Parathyroid adenoma (tissue), 2 donors: ENCODE results near the gene KAT8.

Experiments
- H2AFZ ChIP-seq: fragments of 300-600 bp; sonication (generic); one replicate; pipeline ENCODE4 v1.7.0; 2017; ENCODE audit warnings: antibody characterized with exemption, mild to moderate bottlenecking
- H3K27ac ChIP-seq: fragments of 300-600 bp; sonication (generic); one replicate; pipeline ENCODE4 v1.7.0; 2017
- H3K27me3 ChIP-seq: fragments of 300-600 bp; sonication (generic); one replicate; pipeline ENCODE4 v1.7.0; 2017; ENCODE audit warnings: low read length; ENCODE audit not compliant: control insufficient read depth, insufficient read depth
- H3K36me3 ChIP-seq: fragments of 300-600 bp; sonication (generic); one replicate; pipeline ENCODE4 v1.7.0; 2017; ENCODE audit warnings: low read length; ENCODE audit not compliant: control insufficient read depth, insufficient read depth
- H3K4me1 ChIP-seq: fragments of 300-600 bp; sonication (generic); one replicate; pipeline ENCODE4 v1.7.0; 2017; ENCODE audit warnings: control low read depth
- H3K4me2 ChIP-seq: fragments of 300-600 bp; sonication (generic); one replicate; pipeline ENCODE4 v1.7.0; 2017; ENCODE audit warnings: low read length
- H3K4me3 ChIP-seq: fragments of 300-600 bp; sonication (generic); one replicate; pipeline ENCODE4 v1.7.0; 2017; ENCODE audit warnings: low read depth, low read length
- H3K79me2 ChIP-seq: fragments of 300-600 bp; sonication (generic); one replicate; pipeline ENCODE4 v1.7.0; 2017; ENCODE audit warnings: control low read depth
- H3K9ac ChIP-seq: fragments of 300-600 bp; sonication (generic); one replicate; pipeline ENCODE4 v1.7.0; 2017; ENCODE audit warnings: mild to moderate bottlenecking
- H3K9me3 ChIP-seq: fragments of 300-600 bp; sonication (generic); one replicate; pipeline ENCODE4 v1.7.0; 2017; ENCODE audit warnings: low read length; ENCODE audit not compliant: control insufficient read depth
- TF ChIP-seq, protein P1 (sequence below): fragments of 300-600 bp; sonication (generic); IDR thresholded peaks from one replicate; pipeline ENCODE4 v1.7.0; 2017; ENCODE audit warnings: antibody characterized with exemption, mild to moderate bottlenecking
- donor health status: primary hyperparathyroidism.

KAT8 gene

DNA sequence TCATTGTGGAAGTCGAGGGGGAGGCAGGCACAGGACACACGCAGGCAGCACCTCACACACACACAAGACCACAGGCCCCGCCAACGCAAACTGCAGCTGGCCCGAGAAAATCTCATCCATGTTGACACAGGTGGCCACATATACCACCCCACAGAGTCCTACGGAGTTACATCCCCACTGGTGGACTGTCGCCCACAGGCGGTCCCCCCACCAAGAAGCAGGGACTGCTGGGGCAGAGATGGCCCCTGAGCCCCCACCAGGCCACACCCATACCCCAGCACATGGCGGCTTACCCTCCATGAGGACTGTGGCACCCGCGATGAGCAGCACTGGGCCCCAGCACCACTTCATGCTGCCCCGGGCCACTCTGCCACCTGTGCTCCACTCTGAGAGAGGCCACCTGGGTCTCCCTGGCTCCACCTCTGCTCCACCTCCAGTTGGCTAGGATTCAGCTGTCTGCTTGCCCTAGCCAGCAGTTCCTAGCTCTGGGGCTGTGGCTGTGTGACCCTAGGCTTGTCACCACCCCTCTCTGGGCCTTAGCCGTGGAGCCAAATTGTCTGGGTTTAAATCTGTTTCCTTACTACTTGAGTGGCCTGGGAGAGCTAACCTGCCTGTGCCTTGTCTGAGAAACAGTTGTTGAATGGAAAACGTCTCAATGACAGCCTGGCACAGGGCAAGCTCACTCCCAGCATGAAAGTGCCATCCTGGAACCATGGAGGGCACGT is 28.8 kb upstream of the KAT8 start, which contains the start of gene PRSS53:
TSS of gene PRSS53 (minus strand) at position 485 of the 725 bp plus-strand sequence. CDS start at position 351, 134 bp downstream.
- Histone ChIP-seq H3K4me2 (no peak within 1 kb of the TSS), H3K4me3 (no peak within 1 kb of the TSS), H3K27ac (no peak within 1 kb of the TSS), H3K9me3 (no peaks in the 10 kb centered on the region), H2AFZ (no peak within 1 kb of the TSS), H3K27me3 (no peaks in the 10 kb centered on the region), H3K9ac (no peak within 1 kb of the TSS), H3K36me3 (no peaks in the 10 kb centered on the region), H3K79me2 (no peaks in the 10 kb centered on the region), H3K4me1 (no peaks in the 10 kb centered on the region)
- TF ChIP-seq, protein P1, sequence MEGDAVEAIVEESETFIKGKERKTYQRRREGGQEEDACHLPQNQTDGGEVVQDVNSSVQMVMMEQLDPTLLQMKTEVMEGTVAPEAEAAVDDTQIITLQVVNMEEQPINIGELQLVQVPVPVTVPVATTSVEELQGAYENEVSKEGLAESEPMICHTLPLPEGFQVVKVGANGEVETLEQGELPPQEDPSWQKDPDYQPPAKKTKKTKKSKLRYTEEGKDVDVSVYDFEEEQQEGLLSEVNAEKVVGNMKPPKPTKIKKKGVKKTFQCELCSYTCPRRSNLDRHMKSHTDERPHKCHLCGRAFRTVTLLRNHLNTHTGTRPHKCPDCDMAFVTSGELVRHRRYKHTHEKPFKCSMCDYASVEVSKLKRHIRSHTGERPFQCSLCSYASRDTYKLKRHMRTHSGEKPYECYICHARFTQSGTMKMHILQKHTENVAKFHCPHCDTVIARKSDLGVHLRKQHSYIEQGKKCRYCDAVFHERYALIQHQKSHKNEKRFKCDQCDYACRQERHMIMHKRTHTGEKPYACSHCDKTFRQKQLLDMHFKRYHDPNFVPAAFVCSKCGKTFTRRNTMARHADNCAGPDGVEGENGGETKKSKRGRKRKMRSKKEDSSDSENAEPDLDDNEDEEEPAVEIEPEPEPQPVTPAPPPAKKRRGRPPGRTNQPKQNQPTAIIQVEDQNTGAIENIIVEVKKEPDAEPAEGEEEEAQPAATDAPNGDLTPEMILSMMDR = no peak

DNA sequence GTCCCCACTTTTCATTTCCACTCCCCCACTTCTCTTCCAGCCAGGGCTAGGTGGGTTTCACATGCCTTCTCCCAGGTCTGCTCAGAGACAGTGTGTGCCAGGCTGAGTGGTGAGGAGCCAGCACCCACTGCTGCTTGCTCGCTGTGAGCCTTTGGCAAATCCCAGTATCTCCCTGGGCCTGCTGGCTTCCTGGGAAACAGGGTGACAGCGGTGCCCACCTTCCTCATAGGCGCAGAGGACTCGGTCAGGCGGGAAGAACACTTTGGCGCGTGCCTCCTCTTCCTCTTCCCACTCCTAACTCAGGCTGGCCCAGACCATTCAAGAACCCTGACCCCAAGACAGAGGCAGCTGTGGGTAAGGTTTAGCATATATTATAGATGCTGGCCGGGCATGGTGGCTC is 28.3 kb upstream of the KAT8 start:
- Histone ChIP-seq H3K9me3 (no peaks in the 10 kb centered on the region), H2AFZ (no peak overlapping the region), H3K4me1 (no peaks in the 10 kb centered on the region), H3K27me3 (no peaks in the 10 kb centered on the region), H3K79me2 (no peaks in the 10 kb centered on the region), H3K9ac (no peak overlapping the region), H3K36me3 (no peaks in the 10 kb centered on the region), H3K4me3 (no peak overlapping the region), H3K4me2 (no peak overlapping the region), H3K27ac (no peak overlapping the region)
- TF ChIP-seq, protein P1 = no peak

DNA sequence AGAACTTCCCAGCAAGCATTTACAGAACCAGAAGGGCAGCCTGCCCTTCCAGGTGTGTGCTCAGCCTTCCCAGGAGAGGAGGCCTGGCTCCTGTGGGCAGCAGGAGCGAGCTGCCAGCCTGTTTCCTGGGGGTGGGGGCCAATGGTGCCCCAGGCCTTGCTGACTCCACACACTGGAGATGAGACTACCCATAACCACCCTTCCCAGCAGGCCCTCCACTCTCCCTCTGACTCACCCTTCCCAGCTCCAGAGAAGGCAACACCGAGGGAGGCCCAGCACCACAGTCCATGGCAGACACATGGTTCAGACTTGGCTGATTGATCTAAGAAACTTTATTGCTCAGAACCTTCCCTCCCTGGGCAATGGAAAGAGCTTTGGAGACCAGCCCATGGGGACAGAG is 26.9 kb upstream of the KAT8 start:
- Histone ChIP-seq H3K4me2 (no peak overlapping the region), H3K4me3 (no peak overlapping the region), H2AFZ (no peak overlapping the region), H3K9ac (no peak overlapping the region), H3K36me3 (no peaks in the 10 kb centered on the region), H3K4me1 (no peaks in the 10 kb centered on the region), H3K79me2 (no peaks in the 10 kb centered on the region), H3K27me3 (no peaks in the 10 kb centered on the region), H3K9me3 (no peaks in the 10 kb centered on the region), H3K27ac (no peak overlapping the region)
- TF ChIP-seq, protein P1 = no peak

DNA sequence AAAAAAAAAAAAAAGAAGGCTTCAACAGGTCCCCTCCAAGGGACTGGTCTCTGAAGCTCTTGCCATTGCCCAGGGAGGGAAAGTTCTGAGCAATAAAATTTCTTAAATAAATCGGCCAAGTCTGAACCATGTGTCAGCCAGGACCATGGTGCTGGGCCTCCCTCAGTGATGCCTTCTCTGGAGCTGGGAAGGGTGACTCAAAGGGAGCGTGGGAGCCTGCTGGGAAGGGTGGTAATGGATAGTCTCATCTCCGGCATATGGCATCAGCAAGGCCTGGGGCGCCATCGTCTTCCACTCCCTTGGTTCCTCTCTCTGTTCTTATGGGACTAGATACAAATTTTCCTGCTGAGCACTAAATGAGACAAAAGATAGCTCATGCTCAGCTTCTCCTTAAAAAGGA is 25.1 kb upstream of the KAT8 start:
- TF ChIP-seq, protein P1 = no peak
- Histone ChIP-seq H3K4me1 (no peaks in the 10 kb centered on the region), H3K4me2 (no peak overlapping the region), H3K4me3 (no peak overlapping the region), H3K79me2 (no peaks in the 10 kb centered on the region), H3K27me3 (no peaks in the 10 kb centered on the region), H3K9me3 (no peaks in the 10 kb centered on the region), H3K27ac (no peak overlapping the region), H3K9ac (no peak overlapping the region), H2AFZ (no peak overlapping the region), H3K36me3 (no peaks in the 10 kb centered on the region)
